ENCODE measurements around the gene PRSS1. TPM values are rescaled to one million over a fixed set of nuclear protein-coding genes. Genes with fewer than 3 reads are reported as not detected.

The PRSS1 gene
- total and polyA plus RNA-seq, 2 of the 8 experiments (the other 6 are each of a cell fraction or from before 2014, with no cell fraction given), result 0.09 TPM; not detected in 1

- H4K20me1 ChIP-seq (replicated peaks in 1 of 2; ENCODE audit: control insufficient read depth in 1 of 2, insufficient read depth in 2 of 2, low read length in 2 of 2), result no peaks in the 10 kb centered on the region
- no peak overlapping the region for H3K18ac ChIP-seq (ENCODE audit: extremely low read depth, low read length)
- no peaks in the 10 kb centered on the region for H3K79me1 ChIP-seq (ENCODE audit: low read depth, low read length)
- H4K8ac ChIP-seq (ENCODE audit: extremely low read depth, insufficient read depth, low read length), result no peak overlapping the region
- WGBS, 2 experiments (ENCODE audit: extremely low coverage in 1 of 2, insufficient coverage in 1 of 2, insufficient read length in 1 of 2, insufficient replicate concordance in 2 of 2, low coverage in 1 of 2, low lambda C conversion rate in 2 of 2, missing lambda C conversion rate in 1 of 2), result 86% methylated on average over 3 of the region's 3 CpGs; no CpG with 5 or more reads in 1 of the 2 experiments
- DNase-seq (ENCODE audit: low read depth in 1 of 2, low spot score in 2 of 2), result no peak
- H3K4me2 ChIP-seq (ENCODE audit: insufficient read depth in 1 of 2, low read depth in 2 of 2, low read length in 2 of 2), result no peak overlapping the region
- no peak overlapping the region for H2BK15ac ChIP-seq (ENCODE audit: low read length)
- ChIA-PET POLR2A (ENCODE audit: partially characterized antibody) (no interaction called here), CTCF (ENCODE audit: partially characterized antibody) (interaction anchor here (1.0 to 9.3 kb wide), 5 partner anchors 15 to 235 kb away, joined by 3 to 73 read pairs (median 3); partner anchors contain the start of gene PRSS1)
- H2AK5ac ChIP-seq (ENCODE audit: low read depth, low read length), result no peak overlapping the region
- H2BK12ac ChIP-seq (ENCODE audit: low read depth, low read length), result no peak overlapping the region
- H3K14ac ChIP-seq (ENCODE audit: insufficient read length), result no peak overlapping the region
- H3K4ac ChIP-seq (replicated peaks; ENCODE audit: insufficient read length, low read depth, low read length), result no peak overlapping the region
- H2AFZ ChIP-seq (ENCODE audit: low read length), result no peak overlapping the region
- no peaks in the 10 kb centered on the region for H3K4me1 ChIP-seq (replicated peaks in 1 of 4; ENCODE audit: control insufficient read depth in 3 of 4, insufficient read depth in 4 of 4, low read length in 3 of 4)
- no peaks in the 10 kb centered on the region for H3K79me2 ChIP-seq (ENCODE audit: control insufficient read depth in 1 of 2, insufficient read depth in 2 of 2, low read length in 2 of 2)
- H3K27ac ChIP-seq (ENCODE audit: low read depth, low read length), result no peak overlapping the region
- H3K9me3 ChIP-seq (ENCODE audit: insufficient read depth in 2 of 2, low read depth in 1 of 2, low read length in 1 of 2), result no peaks in the 10 kb centered on the region
- no peak overlapping the region for H3K4me3 ChIP-seq (ENCODE audit: extremely low read depth in 1 of 4, insufficient read depth in 2 of 4, low read depth in 3 of 4, low read length in 4 of 4)
- H3K23me2 ChIP-seq (ENCODE audit: low read depth, low read length), result no peaks in the 10 kb centered on the region
- H3K23ac ChIP-seq (ENCODE audit: insufficient read length), result no peak overlapping the region
- no peak overlapping the region for H4K91ac ChIP-seq (replicated peaks; ENCODE audit: insufficient read length, low read length)
- H3K56ac ChIP-seq (replicated peaks; ENCODE audit: insufficient read length, low read depth, low read length), result no peak overlapping the region
- H4K5ac ChIP-seq (ENCODE audit: insufficient read length, low read depth, low read length), result no peak overlapping the region
- H3K36me3 ChIP-seq (ENCODE audit: control insufficient read depth in 2 of 4, insufficient read depth in 4 of 4, low read length in 3 of 4), result no peaks in the 10 kb centered on the region
- FAIRE-seq, result no peak
- H2BK20ac ChIP-seq (ENCODE audit: low read length), result no peak overlapping the region
- H2BK5ac ChIP-seq (ENCODE audit: low read depth, low read length), result no peak overlapping the region; the same call in 1 of the 2 replicates
- H3K9ac ChIP-seq (replicated peaks in 1 of 4; ENCODE audit: extremely low read depth in 1 of 4, low read depth in 3 of 4, low read length in 3 of 4), result no peak overlapping the region
- no peak overlapping the region for H2BK120ac ChIP-seq (replicated peaks; ENCODE audit: low read depth, low read length)
- H3K27me3 ChIP-seq (replicated peaks in 1 of 4; ENCODE audit: control insufficient read depth in 3 of 4, extremely low read depth in 1 of 4, insufficient read depth in 3 of 4, low read length in 3 of 4), result no peaks in the 10 kb centered on the region
- no peak for TF ChIP-seq SP2 (IDR thresholded peaks at IDR 0.05; ENCODE audit: low read length)
- no peak for TF ChIP-seq RXRA (IDR thresholded peaks at IDR 0.05; ENCODE audit: insufficient read depth, low read depth, low read length)
- TF ChIP-seq RAD21 (IDR thresholded peaks at IDR 0.05 in 1 of 2, conservative IDR thresholded peaks at IDR 0.05 in 1 of 2; ENCODE audit: low read depth in 2 of 2, low read length in 2 of 2), result no peak
- no peak for TF ChIP-seq SIX5 (IDR thresholded peaks at IDR 0.05; ENCODE audit: low read depth, low read length)
- TF ChIP-seq JUN (IDR thresholded peaks at IDR 0.05; ENCODE audit: low read depth, low read length), result no peak
Measured at GRCh38 chr7:142767451-142767850, 18.2 kb downstream of the PRSS1 start.

Data from H1 (cell line).